HepG2 (cell line): Measurements from ENCODE around the gene SNX21. TPM values are rescaled to one million over a fixed set of nuclear protein-coding genes. Genes with fewer than 3 reads are reported as not detected.

Source experiments
- ARID4A ChIP-seq: sonication (generic); formaldehyde crosslinking; IDR thresholded peaks from 2 replicates; pipeline ENCODE4 v1.5.0; 2020; ENCODE audit warnings: mild to moderate bottlenecking, missing genetic modification reagents, borderline replicate concordance
- BRF2 ChIP-seq: sonication (generic); formaldehyde crosslinking; IDR thresholded peaks from 2 replicates; pipeline ENCODE4 v1.8.1; 2022; ENCODE audit warnings: mild to moderate bottlenecking, missing genetic modification reagents
- CENPT ChIP-seq: sonication (generic); formaldehyde crosslinking; IDR thresholded peaks from 2 replicates; pipeline ENCODE4 v1.8.0; 2022; ENCODE audit warnings: low read depth, mild to moderate bottlenecking, moderate library complexity, missing genetic modification reagents
- MATR3 ChIP-seq: sonication (generic); formaldehyde crosslinking; IDR thresholded peaks from 2 replicates; pipeline ENCODE4 v1.4.0; 2020; ENCODE audit warnings: missing genetic modification reagents
- MTF1 ChIP-seq: sonication (generic); formaldehyde crosslinking; IDR thresholded peaks from 2 replicates; pipeline ENCODE4 v1.5.0; 2020; ENCODE audit warnings: missing genetic modification reagents
- NCOR1 ChIP-seq: fragments of 200-600 bp; sonication (generic); IDR thresholded peaks from 2 replicates; pipeline ENCODE4 v1.7.0; 2017; ENCODE audit warnings: antibody characterized with exemption, low read length, borderline replicate concordance
- PHF20 ChIP-seq: sonication (generic); formaldehyde crosslinking; IDR thresholded peaks from 2 replicates; pipeline ENCODE4 v1.5.0; 2020; ENCODE audit warnings: mild to moderate bottlenecking, missing genetic modification reagents
- PRDM15 ChIP-seq: sonication (generic); formaldehyde crosslinking; IDR thresholded peaks from 2 replicates; pipeline ENCODE4 v1.4.0; 2020; ENCODE audit warnings: missing genetic modification reagents
- RARG ChIP-seq: sonication (generic); formaldehyde crosslinking; IDR thresholded peaks from 2 replicates; pipeline ENCODE4 v1.4.0; 2020; ENCODE audit warnings: low read depth, mild to moderate bottlenecking, missing genetic modification reagents
- RXRB ChIP-seq: IDR thresholded peaks from 2 replicates; pipeline ENCODE4 v1.6.1; 2016; ENCODE audit warnings: borderline replicate concordance, missing genetic modification reagents, missing compliant biosample characterization
- SAFB2 ChIP-seq: sonication (generic); formaldehyde crosslinking; IDR thresholded peaks from 2 replicates; pipeline ENCODE4 v1.5.1; 2020; ENCODE audit warnings: missing genetic modification reagents, low read depth, mild to moderate bottlenecking, borderline replicate concordance
- TGIF2 ChIP-seq: IDR thresholded peaks from 2 replicates; pipeline ENCODE4 v1.6.1; 2016; ENCODE audit warnings: control low read depth, missing compliant biosample characterization
- ZBTB10 ChIP-seq: sonication (generic); formaldehyde crosslinking; IDR thresholded peaks from 2 replicates; pipeline ENCODE4 v1.4.0; 2020; ENCODE audit warnings: missing genetic modification reagents, borderline replicate concordance
- ZFY ChIP-seq: sonication (generic); formaldehyde crosslinking; IDR thresholded peaks from 2 replicates; pipeline ENCODE4 v1.4.0; 2020; ENCODE audit warnings: missing genetic modification reagents
- ZNF292 ChIP-seq: sonication (generic); formaldehyde crosslinking; IDR thresholded peaks from 2 replicates; pipeline ENCODE4 v1.8.1; 2022; ENCODE audit warnings: mild to moderate bottlenecking, low read depth, missing genetic modification reagents, borderline replicate concordance
- ZNF350 ChIP-seq: sonication (generic); formaldehyde crosslinking; IDR thresholded peaks from 2 replicates; pipeline ENCODE4 v1.4.0; 2020; ENCODE audit warnings: mild to moderate bottlenecking, low read depth, missing genetic modification reagents, borderline replicate concordance
- ZNF652 ChIP-seq: IDR thresholded peaks from 2 replicates; pipeline ENCODE4 v1.6.1; 2016; ENCODE audit warnings: low read depth, borderline replicate concordance
- polyA plus RNA-seq, 8 experiments: library from polyadenylated mRNA; depleted of rRNA in 3 of 8; stranded (reverse) in 7 of 8; unstranded in 1 of 8; fragments of >200 nt; fragmentation: Illumina TruSeq in 4 of 8; extraction: Trizol in 4 of 8; gene quantifications; 2 replicates each; pipeline versions ENCODE4 v1.2.1 to v1.2.3, GENCODE V29; 2011 to 2016; ENCODE audit warnings: low read depth in 4 of 8, missing spikeins in 1 of 8, mixed read lengths in 1 of 8; ENCODE audit not compliant: insufficient read depth in 1 of 8
- total RNA-seq, 5 experiments: library from RNA; depleted of rRNA; stranded (reverse); fragments of >200 nt; fragmentation: Illumina TruSeq; extraction: Trizol; gene quantifications; 2 replicates each; pipeline ENCODE4 v1.2.3, GENCODE V29; 2016; ENCODE audit warnings: low read depth in 1 of 5

Gene SNX21
- total and polyA plus RNA-seq, 2 of the 13 experiments (the other 11 are each of a cell fraction or from before 2014, with no cell fraction given): 7.7 to 12.8 TPM

- TF ChIP-seq BRF2 (CRISPR knock-in tag) (no peak), SAFB2 (CRISPR knock-in tag) (no peak), PHF20 (CRISPR knock-in tag) (peak; percentile 84), ZNF652 (CRISPR knock-in tag) (peak; percentile 34; the same call in 1 of the 2 replicates), TGIF2 (CRISPR knock-in tag) (peak; percentile 98), ZNF350 (CRISPR knock-in tag) (peak; percentile 88), MTF1 (CRISPR knock-in tag) (no peak), NCOR1 (peak; percentile 85), ZFY (peak; percentile 82), RARG (CRISPR knock-in tag) (no peak), MATR3 (CRISPR knock-in tag) (no peak), ARID4A (peak; percentile 95), ZBTB10 (CRISPR knock-in tag) (no peak; the same call in 1 of the 2 replicates), RXRB (CRISPR knock-in tag) (peak; percentile 82), ZNF292 (CRISPR knock-in tag) (no peak; the same call in 1 of the 2 replicates), PRDM15 (CRISPR knock-in tag) (no peak), CENPT (CRISPR knock-in tag) (no peak)
Observed at GRCh38 chr20:45880988-45881788, 47.6 kb downstream of the SNX21 start, which contains the start of gene ZSWIM1 (continued).
